Measurements from ENCODE around the gene CCDC106.

Gene CCDC106

DNA sequence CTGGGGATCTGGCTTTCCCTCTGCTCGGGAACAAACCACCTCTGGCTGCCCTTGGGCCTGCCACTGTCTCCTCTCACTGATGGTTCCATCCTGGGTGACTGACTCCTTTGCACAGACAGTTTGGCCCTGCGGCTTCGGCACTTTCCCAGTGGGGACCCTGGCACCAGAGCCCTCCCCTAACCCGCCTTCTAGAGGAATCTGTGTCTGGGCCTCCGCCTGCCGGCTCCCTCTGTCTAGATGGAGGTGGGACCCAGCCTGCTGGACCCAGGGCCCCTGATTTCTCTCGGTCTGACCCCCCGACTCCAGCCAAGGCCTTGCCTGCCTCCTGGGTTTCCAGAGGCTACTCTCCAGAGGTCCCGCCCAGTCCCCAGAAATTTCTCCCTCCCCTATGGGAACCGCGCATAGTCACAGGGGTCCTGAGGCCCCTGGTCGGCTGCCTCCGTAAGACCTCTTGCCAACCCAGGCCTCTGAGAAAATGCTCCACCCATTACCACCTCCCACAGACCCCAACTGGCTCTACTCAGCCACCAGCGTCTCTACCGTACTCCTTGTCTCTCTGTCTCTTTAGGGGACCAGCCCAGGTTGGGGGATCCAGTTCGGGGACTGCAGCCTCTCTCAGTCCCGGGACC lies 2.7 kb downstream of the CCDC106 start:
- DNase-seq (ENCODE audit: low spot score), result no peak

DNA sequence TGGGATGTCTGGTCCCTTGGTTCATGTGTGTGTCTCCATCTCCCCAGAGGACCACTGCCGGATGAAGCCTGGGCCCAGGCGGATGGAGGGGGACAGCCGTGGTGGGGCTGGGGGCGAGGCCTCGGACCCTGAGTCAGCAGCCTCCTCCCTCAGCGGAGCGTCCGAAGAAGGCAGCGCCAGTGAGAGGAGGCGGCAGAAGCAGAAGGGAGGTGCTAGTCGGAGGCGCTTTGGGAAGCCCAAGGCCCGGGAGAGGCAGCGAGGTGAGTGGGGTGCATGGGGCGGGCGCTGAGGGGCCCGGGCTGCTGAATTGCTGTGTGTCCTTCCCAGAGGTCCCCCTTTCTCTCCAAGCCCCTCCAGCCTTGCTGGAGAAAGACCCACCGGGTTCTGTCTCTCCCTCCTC lies 3.2 kb downstream of the CCDC106 start:
- no peak for DNase-seq (ENCODE audit: low spot score)

DNA sequence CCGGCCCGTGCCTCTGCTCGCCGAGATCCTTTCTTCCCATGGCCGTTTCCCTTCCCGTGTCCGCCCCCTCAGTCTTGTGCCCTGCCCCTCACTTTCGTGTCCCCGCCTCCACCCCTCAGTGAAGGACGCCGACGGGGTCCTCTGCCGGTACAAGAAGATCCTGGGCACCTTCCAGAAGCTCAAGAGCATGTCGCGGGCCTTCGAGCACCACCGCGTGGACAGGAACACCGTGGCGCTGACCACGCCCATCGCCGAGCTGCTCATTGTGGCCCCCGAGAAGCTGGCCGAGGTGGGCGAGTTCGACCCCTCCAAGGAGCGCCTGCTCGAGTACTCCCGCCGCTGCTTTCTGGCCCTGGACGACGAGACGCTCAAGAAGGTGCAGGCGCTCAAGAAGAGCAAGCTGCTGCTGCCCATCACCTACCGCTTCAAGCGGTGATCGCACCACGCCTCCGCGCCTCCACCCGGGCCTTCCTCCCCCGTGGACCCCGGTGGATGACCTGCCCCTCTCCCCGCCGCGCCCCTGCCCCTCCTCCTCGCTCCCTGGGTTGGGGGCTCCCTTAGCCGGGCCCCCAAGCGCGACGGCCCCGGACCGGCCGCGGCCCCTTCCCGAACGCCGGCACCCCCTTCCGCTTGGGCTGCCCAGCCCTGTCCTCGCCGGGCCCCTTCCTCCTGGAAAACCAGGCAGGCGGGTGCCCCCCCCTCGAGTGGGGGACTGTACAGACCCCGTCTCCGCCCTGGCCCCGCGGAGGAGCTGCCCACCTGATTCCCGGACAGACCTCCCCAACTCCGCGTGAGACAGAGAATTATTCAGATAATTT lies 4.5 kb downstream of the CCDC106 start:
- DNase-seq (ENCODE audit: low spot score), result no peak

DNA sequence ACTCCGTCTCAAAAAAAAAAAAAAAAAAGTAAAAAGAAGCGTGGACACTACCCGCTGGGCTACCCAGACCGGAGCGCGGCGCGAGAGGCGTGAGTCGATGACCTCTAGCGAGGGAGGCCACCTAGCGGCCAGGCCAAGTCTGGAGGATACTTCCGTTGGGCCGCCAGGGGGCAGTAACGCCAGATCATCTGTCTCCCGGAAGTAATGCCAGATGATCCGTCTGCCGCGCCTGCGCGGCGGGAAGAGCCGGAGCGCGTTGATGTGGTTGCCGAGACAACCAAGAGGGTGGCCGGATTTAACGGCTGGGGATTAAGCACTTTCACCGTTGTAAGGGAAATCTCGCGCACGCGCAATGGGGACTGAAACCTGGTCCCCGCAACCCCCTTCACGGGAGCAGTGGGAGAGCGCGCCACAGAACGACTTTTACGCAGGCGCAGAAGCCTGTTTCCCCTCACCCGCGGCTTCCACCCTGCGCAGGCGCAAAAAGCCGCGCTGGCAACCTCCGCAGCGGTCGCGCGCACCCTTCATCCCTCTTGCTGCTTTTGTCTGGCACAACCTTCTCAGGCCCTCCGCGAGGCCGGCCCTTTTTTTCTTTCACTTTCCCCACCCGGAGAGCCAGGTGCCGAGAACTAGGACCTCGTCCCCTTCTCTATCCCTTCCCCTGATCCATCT lies 5.8 kb downstream of the CCDC106 start:
- peak; percentile 98 for DNase-seq (ENCODE audit: low spot score)

DNA sequence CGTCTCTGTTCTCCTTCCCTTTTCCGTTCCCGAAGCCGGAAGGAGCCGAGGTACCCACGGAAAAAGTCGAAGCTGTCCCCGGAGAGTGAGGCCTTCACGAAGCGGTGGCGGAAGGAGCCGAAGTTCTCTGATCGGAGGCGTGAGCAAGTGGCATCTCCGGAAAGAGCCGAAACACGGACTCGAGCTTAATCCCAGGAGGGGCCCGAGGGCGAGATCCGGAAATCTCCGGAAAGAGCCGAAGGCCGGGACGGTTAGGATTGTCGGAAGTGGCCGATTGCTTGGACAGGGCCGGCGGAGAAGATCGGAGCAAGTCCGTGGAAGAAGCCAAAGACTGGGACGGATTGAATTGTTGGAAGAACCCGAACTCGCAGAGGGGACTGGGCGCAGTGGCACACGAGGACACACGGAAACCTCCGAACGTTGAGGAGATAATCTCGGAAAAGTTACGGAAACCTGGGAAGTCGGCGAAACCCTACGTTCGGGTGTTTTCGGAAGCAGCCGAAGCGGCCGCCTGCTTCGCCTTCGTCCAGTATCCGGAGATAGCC lies 6.4 kb downstream of the CCDC106 start:
- peak; percentile 94 for DNase-seq (ENCODE audit: low spot score)

DNA sequence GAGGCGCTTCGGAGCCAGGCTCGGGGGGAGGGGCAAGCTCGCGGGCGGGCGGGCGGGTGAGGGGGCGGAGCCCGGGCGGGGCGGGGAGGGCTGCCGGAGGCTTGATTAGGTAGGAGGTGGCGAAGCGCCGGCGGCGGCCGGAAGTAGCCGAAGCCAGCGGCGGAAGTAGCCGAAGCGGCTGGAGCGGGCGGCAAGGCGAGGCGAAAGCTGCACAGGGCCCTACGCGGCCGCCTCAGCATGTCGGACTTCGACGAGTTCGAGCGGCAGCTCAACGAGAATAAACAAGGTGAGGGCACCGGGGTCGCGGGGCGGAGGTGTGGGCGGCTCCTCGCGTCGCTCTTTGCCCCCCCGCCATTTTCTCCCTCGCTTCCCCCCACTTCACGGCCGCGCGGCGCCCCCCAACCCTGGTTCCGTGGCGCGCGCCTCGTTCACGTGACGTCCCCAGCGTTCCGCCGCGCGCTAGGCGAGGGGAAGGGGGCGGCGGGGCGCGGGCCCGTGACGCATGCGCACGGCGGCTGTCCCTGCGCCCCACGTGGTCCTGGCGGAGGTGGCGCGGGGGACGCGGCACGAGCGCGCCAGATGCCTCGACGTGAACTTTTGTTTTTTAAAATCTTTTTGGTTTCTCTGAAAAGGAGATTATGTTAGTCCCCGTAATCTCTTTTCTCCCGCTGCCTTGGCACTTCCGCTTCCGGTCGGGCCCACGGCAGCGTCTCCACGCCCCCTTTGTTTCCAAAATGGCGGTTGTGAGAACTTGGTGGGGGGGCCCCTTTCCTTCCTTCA lies 7.0 kb downstream of the CCDC106 start, which contains the start of gene U2AF2:
U2AF2 (plus strand) TSS at position 168 of the 780 bp plus-strand sequence; CDS start at position 238, 70 bp downstream.
- DNase-seq (ENCODE audit: low spot score), result peak; percentile 98

DNA sequence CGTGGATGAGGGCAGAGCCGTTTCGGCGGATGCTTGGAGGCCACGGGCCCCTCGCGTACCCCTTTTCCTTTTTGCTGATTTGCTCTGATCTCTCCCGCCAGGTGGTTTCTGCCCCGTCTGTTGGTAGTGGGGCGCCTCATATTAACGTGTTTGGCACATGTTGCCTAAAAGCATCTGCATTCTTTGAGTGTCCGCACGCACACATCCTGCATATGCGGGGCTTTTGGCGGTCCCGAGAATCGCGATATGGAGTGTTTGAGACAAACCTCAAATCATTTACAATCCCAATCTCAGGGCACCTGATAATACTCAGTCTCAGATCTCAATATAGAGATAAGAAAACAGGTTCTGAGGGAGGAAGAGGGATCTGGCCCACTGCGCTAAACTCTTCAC lies 7.6 kb downstream of the CCDC106 start:
- no peak for DNase-seq (ENCODE audit: low spot score)

DNA sequence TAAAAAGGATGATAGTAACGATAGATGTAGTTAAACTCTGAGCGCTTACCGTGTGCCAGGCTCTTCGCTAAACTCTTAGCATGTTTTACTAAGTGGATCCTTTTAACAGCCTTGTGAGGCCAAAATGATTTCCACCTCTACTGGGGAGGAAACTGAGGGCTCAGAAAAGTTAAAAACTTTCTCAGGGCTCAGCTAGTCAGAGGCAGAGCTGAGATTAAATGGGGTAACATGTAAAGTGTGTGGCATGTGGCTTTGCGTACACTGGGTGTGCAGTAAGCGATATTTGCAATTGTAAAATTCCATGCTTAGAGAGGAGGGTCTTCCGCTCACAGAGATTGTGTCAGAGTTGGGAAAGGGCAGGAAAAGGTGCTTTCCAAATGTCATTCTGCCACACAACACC lies 8.5 kb downstream of the CCDC106 start:
- DNase-seq (ENCODE audit: low spot score), result no peak

DNA sequence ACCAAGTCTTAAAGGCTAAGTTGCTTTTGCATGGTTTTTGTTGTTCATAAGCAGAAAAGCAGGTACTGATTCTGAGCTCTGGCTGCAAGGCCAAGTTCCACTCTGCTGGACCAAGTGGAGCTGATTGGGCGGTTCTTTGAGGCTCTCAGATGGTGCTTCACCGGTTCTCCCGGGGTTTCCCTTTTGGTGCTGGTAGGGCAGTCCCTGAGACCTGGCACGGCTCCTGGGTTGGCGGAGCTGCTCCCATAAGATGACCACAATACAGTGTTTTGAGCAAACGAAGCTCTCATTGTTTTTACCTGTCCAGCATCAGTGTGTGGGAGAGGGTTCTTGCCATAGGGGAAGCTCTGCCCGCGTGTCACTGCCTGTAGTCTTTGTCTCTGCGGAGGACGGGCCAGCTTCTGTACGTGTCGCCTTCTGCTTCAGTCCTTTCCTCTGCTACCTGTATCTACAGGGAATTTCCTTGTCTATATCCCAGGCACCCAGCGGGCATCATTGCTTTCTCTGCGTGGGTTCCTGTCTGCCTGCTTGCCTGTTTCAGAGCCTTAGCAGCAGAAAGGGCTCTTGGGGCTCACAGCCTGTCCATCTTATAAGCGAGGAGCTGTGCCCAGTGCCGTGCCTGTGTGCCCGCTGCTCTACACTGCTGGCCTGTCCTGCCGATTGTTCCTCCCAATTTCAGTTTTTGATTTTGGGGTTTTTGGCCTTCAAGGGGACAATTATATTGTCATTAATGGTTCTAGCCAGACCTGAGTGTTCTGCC lies 9.2 kb downstream of the CCDC106 start:
- no peak for DNase-seq (ENCODE audit: low spot score)

DNA sequence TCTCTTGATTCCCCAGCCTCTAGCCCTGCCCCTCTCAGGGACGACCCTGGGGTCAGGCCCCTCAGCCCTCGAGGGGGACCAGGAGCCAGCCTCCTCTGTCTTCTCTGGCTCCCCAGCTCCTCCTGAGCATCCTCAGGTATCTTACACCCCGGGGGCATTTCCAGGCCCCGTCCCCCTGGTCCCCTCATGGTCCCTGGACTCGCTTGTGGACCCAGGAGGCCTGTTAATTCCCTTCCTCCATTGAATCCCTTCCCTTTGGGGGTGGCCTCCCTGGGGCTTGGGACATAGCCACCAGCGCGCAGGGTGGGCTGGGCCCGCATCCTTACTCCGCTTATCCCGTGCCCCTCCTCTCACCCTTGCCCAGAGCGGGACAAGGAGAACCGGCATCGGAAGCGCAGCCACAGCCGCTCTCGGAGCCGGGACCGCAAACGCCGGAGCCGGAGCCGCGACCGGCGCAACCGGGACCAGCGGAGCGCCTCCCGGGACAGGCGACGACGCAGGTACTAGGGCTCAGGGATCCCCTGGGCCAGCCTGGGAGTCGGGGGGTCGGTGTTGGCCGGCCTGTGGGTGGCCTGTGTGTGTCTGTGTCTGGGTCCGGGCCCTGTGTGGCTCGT lies 10.9 kb downstream of the CCDC106 start:
- DNase-seq (ENCODE audit: low spot score), result no peak

DNA sequence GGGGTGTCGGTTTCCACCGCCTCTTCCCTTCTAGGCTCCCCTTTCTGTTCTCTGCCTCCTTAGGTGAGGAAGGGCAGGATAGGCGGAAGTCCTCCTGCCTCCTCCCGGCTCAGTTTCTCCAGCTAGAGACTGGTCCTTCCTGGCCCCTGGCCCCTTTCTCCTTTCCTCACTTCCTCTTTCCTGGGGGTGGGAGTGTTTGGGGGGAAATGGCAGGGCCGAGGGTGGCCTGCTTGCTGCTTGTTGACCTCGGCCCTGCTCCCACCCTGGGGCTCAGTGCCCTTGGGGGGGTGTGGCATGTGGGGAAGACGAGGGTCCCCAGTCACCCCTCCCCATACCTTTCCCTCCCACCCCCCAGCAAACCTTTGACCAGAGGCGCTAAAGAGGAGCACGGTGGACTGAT lies 11.8 kb downstream of the CCDC106 start:
- DNase-seq (ENCODE audit: low spot score), result no peak

DNA sequence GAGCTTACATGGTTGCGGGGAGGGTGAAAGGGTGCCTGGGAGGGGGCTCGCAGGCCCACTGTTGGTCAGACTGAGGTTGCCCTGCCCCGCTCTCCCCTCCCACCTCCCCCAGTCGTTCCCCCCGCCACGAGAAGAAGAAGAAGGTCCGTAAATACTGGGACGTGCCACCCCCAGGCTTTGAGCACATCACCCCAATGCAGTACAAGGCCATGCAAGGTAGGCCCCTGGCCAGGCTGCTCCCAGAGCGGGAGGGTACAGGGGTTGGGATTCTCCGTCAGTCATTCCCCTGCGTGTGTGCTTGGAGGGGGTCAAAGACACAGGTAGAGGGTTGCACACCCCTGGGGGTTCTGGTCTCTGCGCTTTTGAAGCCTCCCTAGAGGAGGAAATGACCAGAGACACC lies 12.4 kb downstream of the CCDC106 start:
- DNase-seq (ENCODE audit: low spot score), result no peak

DNA sequence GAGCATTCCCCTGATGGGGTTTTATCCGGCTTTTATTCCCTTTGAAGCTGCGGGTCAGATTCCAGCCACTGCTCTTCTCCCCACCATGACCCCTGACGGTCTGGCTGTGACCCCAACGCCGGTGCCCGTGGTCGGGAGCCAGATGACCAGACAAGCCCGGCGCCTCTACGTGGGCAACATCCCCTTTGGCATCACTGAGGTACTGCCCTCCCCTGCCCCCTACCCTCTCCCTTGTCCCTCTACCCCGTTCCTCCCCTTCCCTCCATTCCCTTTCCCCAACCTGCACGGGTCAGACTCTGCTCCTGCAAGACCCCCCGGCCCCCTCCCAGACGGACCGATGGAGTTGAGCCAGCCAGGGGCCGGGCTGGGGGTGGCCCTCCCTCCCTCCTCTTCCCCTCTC lies 13.0 kb downstream of the CCDC106 start:
- DNase-seq (ENCODE audit: low spot score), result no peak

DNA sequence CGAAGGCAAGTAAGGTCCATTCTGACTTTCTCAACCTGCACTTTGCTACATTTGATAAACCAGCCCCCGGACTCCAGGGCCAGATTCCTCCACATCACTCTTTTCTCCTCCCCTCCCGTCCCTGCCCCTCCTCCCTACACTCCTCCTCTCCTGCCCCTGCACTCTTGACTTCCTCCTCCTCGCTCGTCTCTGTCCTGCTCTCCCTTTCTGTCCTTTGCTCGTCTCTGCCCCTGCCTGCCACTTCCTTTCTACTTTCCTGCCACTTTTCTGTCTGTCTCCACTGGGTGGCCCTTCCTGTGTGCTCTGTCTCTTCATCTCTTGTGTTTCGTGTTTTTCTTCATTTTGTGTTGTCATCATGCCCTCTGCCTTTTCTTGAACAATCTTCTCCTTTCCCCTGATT lies 13.8 kb downstream of the CCDC106 start:
- no peak for DNase-seq (ENCODE audit: low spot score)

DNA sequence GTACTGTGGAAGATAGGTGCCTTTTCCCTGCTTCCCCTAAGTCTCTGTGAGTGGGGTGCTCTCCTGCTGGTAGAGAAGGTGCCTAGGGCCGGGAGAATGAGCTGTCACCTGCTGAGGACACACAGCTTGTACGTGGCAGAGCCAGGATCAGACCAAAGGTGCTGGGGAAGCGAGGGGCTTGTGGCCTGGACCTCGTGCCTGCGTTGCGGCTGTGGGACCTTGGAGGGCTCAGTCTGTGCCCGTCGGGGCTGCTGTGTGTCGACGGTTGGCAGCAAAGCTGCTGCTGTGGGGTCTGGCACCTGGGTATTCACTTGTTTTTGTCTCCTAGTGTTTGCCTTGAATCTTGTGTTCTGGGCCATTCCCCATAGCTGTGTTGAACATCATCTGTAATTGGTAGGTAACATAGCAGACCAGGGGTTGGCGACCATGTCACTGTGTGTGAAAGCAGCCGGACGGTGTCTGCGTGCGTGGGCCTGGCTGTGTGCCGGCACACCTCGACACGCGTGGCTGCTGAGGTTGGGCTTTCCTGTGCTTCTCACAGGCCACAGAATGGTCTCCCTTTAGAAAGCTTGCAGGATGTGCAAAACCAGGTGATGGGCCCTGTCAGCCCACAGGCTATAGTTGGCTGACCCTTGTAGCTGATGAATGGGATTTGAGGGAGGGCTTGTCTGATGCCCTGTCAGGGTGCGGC lies 16.0 kb downstream of the CCDC106 start:
- no peak for DNase-seq (ENCODE audit: low spot score)

DNA sequence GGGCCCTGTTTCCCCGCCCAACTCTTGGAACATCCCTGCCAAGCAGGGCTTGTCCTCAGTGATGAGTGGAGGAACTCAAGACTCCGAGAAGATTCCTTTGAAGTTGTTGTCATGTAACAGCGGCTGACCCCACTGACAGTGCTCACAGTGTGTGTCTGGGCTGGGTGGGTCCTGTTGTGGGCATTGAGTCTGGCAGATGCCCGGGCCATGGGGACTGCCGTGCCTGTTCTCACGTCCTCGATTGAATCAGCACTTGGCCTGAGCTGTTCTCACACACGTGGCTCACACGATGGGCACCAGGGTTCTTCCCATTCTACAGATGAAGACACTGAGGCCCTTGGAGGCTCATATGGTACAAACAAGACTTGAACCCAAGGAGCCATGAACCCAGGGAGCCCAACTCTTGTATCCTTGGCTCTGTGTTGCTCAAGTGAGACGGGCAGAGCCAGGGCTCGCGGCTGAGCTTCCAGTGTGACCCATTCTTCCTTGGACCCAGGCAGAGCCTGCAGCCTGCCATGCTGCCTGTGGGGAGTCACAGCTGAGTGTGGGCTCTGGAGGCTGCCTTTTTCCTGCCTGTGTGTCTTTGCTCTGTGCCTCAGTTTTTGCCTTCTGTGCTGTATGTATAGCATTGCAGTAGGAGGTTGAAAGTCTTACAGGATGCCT lies 18.5 kb downstream of the CCDC106 start:
- DNase-seq (ENCODE audit: low spot score), result no peak

DNA sequence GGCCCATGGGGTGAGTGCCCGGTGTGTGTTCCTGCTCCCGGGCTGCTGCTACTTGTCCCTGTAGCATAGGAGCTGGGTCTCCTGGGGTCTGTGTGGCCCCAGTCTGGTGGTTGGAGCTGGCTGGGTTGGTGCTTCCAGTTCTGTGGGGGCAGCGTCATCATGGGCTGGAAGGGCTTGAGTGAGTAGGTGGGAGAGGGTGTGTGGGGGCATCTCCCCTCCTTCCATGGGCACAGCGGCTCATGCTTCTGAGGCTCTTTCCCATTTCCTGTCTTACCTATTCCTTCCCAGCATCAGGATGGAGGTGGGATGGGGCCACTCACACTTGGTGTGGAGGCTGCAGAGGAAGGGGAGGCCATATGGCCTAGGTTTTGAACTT lies 19.0 kb downstream of the CCDC106 start:
- DNase-seq (ENCODE audit: low spot score), result no peak

DNA sequence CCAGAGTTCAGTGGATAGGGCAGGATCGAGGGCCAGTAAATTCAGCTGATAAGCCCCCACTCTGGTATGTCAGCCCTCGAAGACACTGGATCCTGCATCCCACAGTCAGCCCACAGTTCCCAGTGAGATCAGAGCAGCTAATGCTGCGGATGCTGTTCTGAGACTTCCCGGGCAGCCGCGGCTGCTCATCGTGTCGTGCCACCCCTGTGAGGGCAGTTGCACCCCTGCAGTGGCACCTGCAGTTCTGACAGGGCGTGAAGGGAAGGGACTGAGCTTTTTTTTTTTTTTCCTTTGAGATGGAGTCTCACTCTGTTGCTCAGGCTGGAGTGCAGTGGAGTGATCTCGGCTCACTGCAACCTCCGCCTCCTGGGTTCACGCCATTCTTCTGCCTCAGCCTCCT lies 19.5 kb downstream of the CCDC106 start:
- no peak for DNase-seq (ENCODE audit: low spot score)

DNA sequence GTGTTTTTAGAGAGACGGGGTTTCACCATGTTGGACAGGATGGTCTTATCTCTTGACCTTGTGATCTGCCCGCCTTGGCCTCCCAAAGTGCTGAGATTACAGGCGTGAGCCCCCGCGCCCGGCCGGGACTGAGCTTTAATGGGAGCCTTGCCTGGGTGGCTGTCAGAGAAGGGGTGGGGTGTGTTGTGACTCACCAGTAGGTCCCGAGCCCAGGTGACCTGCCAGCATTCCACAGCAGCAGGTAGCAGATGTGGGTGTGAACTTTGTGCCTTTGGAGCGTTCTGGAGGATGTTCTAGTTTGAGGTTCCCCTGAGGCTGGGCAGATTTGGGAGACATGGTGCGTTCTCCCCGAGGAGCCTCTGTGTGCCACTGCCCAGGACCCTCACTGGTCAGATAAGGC lies 19.9 kb downstream of the CCDC106 start:
- no peak for DNase-seq (ENCODE audit: low spot score)

Measured in AG08395 (cell line).